MCF 10A (cell line): ENCODE data around the gene STK24. TPM values are rescaled to one million over a fixed set of nuclear protein-coding genes. Genes with fewer than 3 reads are reported as not detected.
A peak's percentile ranks its signal among the peaks of the same experiment; 100 is the strongest.

Experiments used
- BruUV-seq: library from RNA; stranded (reverse); fragments of 400-500 nt; replicated peaks from 2 replicates; lab custom pipeline; 2021; lab: Mats Ljungman, UMichigan
- CTCF ChIA-PET: fragments of 300-600 bp; sonication (Branson Sonifier 250); formaldehyde crosslinking; extraction: SDS; loops from one replicate; lab custom pipeline; 2021; ENCODE audit warnings: antibody characterized with exemption, inconsistent platforms; lab: Yijun Ruan, JAX
- POLR2A ChIA-PET: fragments of 300-600, 350-650 bp; sonication (Branson Sonifier 250); formaldehyde crosslinking; extraction: SDS; loops from one replicate; lab custom pipeline; 2020; ENCODE audit warnings: antibody characterized with exemption, inconsistent platforms; lab: Yijun Ruan, JAX
- DNase-seq: peaks from one replicate; pipeline ENCODE4 v3.0.0-alpha.2; 2018; ENCODE audit not compliant: unreplicated experiment
- H3K27ac Mint-ChIP-seq: one replicate; pipeline ENCODE4 v1.8.0; 2022; ENCODE audit warnings: mild to moderate bottlenecking, low read depth, mixed read lengths; ENCODE audit not compliant: unreplicated experiment
- H3K27me3 Mint-ChIP-seq: one replicate; pipeline ENCODE4 v1.8.0; 2022; ENCODE audit warnings: mixed read lengths; ENCODE audit not compliant: insufficient read depth, unreplicated experiment
- H3K36me3 Mint-ChIP-seq: one replicate; pipeline ENCODE4 v1.8.0; 2022; ENCODE audit warnings: mild to moderate bottlenecking, moderate library complexity, mixed read lengths; ENCODE audit not compliant: insufficient read depth, unreplicated experiment
- H3K4me1 Mint-ChIP-seq: one replicate; pipeline ENCODE4 v1.8.0; 2022; ENCODE audit warnings: mixed read lengths; ENCODE audit not compliant: insufficient read depth, unreplicated experiment
- H3K4me3 Mint-ChIP-seq: one replicate; pipeline ENCODE4 v1.8.0; 2022; ENCODE audit warnings: mild to moderate bottlenecking, moderate library complexity, mixed read lengths; ENCODE audit not compliant: unreplicated experiment
- H3K9me3 Mint-ChIP-seq: one replicate; pipeline ENCODE4 v1.8.0; 2022; ENCODE audit warnings: mixed read lengths; ENCODE audit not compliant: unreplicated experiment
- intact Hi-C: fragments of 100-400 bp; cut with micrococcal nuclease; formaldehyde crosslinking; loops from 2 replicates; pipeline ENCODE4 v1.14.1; 2022
- total RNA-seq: library from RNA; stranded (reverse); gene quantifications from 2 replicates; pipeline ENCODE4 v1.2.3, GENCODE V29; 2022
- TF ChIP-seq, protein P1 (sequence below): fragments of 200-600 bp; IDR thresholded peaks from one replicate; pipeline ENCODE4 v1.8.0; 2022; ENCODE audit warnings: antibody characterized with exemption, mild to moderate bottlenecking; ENCODE audit not compliant: unreplicated experiment

The STK24 gene
- total RNA-seq, 1 experiment from 2014 or later: 200 TPM

DNA sequence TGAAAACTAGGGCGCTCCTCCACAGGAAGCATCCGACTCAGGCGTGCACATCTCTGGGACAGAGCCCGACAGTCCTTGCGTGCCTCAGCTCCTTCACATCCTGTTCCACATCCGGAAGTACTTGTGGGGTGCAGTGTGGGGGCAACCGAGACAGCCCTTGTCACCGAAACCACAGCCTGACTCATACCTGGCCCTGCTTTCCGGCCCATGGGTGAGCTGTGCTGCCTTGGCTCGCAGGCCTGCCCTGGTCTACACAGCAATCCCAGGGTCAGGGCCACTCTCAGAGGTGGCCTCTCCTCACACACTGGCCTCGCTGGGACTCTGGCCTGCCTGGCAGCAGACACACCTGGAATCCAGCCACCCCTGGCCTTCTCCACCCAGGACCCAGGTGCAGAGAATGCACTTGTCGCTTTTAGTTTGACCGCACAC lies 100.4 kb downstream of the STK24 start:
- H3K36me3 Mint-ChIP-seq: peaks cover 50% of the 10 kb centered on the region
- peak overlapping the region; percentile 33 for H3K4me3 Mint-ChIP-seq
- no peaks in the 10 kb centered on the region for H3K27me3 Mint-ChIP-seq
- ChIA-PET CTCF (interaction anchor here (1.9 kb wide), 1 partner anchor 31 kb away, joined by 4 read pairs; no protein-coding TSS in a partner anchor), POLR2A (interaction anchor here (1.1 to 1.2 kb wide), 4 partner anchors 8 to 1042 kb away, joined by 3 to 5 read pairs (median 4); no protein-coding TSS in a partner anchor)
- TF ChIP-seq, protein P1, sequence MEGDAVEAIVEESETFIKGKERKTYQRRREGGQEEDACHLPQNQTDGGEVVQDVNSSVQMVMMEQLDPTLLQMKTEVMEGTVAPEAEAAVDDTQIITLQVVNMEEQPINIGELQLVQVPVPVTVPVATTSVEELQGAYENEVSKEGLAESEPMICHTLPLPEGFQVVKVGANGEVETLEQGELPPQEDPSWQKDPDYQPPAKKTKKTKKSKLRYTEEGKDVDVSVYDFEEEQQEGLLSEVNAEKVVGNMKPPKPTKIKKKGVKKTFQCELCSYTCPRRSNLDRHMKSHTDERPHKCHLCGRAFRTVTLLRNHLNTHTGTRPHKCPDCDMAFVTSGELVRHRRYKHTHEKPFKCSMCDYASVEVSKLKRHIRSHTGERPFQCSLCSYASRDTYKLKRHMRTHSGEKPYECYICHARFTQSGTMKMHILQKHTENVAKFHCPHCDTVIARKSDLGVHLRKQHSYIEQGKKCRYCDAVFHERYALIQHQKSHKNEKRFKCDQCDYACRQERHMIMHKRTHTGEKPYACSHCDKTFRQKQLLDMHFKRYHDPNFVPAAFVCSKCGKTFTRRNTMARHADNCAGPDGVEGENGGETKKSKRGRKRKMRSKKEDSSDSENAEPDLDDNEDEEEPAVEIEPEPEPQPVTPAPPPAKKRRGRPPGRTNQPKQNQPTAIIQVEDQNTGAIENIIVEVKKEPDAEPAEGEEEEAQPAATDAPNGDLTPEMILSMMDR: no peak
- peaks cover 23% of the 10 kb centered on the region for H3K4me1 Mint-ChIP-seq
- H3K9me3 Mint-ChIP-seq: peaks cover 7% of the 10 kb centered on the region
- peak overlapping the region; percentile 46 for H3K27ac Mint-ChIP-seq
- BruUV-seq: no TSS peak
- DNase-seq: peak; percentile 87
- intact Hi-C loops: no loop called here

DNA sequence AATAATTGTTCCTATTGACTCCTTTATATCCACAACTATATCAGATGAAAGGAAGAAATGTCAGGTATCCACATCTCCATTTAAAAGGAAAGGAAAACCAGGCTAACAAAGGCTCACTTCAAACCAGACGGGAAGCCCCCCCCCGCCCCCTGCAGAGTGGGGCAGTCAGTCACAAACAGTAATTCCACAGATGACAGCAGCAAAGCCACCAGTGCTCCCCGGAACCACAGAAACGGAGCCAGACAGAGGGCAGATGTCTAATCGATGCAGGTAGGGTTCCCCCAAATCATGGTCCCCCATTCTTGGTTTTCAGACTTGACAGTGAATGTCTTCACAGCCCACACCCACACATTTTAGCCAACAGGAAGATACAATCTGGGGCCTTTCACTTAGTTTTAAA lies 100.8 kb downstream of the STK24 start:
- peaks cover 20% of the 10 kb centered on the region for H3K4me1 Mint-ChIP-seq

DNA sequence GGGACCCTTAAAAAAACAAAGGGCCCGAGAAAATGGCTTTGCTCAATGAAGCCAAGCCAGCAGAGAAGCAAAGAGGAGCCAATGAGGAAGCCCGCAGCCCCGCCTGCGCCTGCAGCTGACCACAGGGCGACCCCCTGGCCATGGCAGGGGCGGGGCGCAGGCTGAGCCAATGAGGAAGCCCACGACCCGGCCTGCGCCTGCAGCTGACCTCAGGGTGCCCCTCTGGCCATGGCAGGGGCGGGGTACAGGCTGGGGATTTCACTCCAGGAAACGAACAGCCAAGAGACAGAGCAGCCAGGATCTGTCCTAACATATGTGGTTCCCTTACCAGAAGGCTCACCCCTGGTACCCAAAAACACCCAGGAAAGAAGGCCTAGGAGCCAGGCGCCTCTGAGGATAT lies 101.4 kb downstream of the STK24 start:
- TF ChIP-seq, protein P1: no peak
- BruUV-seq: no TSS peak
- H3K36me3 Mint-ChIP-seq: peaks cover 51% of the 10 kb centered on the region
- no peak overlapping the region for H3K27ac Mint-ChIP-seq
- H3K4me3 Mint-ChIP-seq: no peak overlapping the region
- no peak for DNase-seq
- H3K4me1 Mint-ChIP-seq: peaks cover 18% of the 10 kb centered on the region
- H3K27me3 Mint-ChIP-seq: no peaks in the 10 kb centered on the region
- intact Hi-C loops: no loop called here
- peaks cover 7% of the 10 kb centered on the region for H3K9me3 Mint-ChIP-seq
- ChIA-PET POLR2A (interaction anchor here (1.1 kb wide), 1 partner anchor 9 kb away, joined by 4 read pairs; no protein-coding TSS in a partner anchor), CTCF (interaction anchor here (0.8 to 1.9 kb wide), 2 partner anchors 17 to 30 kb away, joined by 3 to 4 read pairs; no protein-coding TSS in a partner anchor)

More for the DNA sequence above, 100.8 kb downstream of the STK24 start:
- TF ChIP-seq, protein P1: no peak
- no peak for DNase-seq
- H3K4me3 Mint-ChIP-seq: peak overlapping the region; percentile 33
- ChIA-PET POLR2A (interaction anchor here (1.1 kb wide), 2 partner anchors 9 to 1042 kb away, joined by 4 to 5 read pairs; no protein-coding TSS in a partner anchor), CTCF (interaction anchor here (0.8 to 1.9 kb wide), 2 partner anchors 16 to 30 kb away, joined by 3 to 4 read pairs; no protein-coding TSS in a partner anchor)
- no peak overlapping the region for H3K27ac Mint-ChIP-seq
- BruUV-seq: no TSS peak
- peaks cover 50% of the 10 kb centered on the region for H3K36me3 Mint-ChIP-seq
- intact Hi-C loops: no loop called here
- H3K9me3 Mint-ChIP-seq: peaks cover 7% of the 10 kb centered on the region
- H3K27me3 Mint-ChIP-seq: no peaks in the 10 kb centered on the region

DNA sequence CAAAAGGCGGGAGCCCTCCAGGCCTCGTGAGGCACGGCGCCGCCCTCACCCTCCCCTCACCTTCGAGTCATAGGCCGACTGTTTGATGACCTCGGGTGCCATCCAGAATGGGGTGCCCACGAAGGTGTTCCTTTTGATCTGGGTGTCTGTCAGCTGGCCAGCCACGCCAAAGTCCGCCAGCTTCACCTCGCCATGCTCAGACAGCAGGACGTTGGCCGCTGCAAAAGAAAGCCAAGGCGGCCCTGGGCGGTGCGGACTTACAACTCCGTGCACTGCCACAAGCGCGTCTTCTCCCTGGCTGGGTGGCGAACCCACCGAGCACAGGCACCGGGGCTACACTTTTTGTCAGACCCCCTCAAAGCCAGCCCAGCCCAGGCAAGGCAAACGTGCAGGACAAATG lies 102.1 kb downstream of the STK24 start:
- peaks cover 18% of the 10 kb centered on the region for H3K4me1 Mint-ChIP-seq
- ChIA-PET POLR2A (interaction anchor here (0.6 kb wide), 1 partner anchor 101 kb away, joined by 3 read pairs; no protein-coding TSS in a partner anchor), CTCF (interaction anchor here (0.5 to 1.9 kb wide), 2 partner anchors 29 to 179 kb away, joined by 3 to 4 read pairs; no protein-coding TSS in a partner anchor)
- no TSS peak for BruUV-seq
- DNase-seq: no peak
- no peak overlapping the region for H3K27ac Mint-ChIP-seq
- intact Hi-C loops: no loop called here
- peaks cover 7% of the 10 kb centered on the region for H3K9me3 Mint-ChIP-seq
- H3K27me3 Mint-ChIP-seq: no peaks in the 10 kb centered on the region
- TF ChIP-seq, protein P1: no peak
- peaks cover 50% of the 10 kb centered on the region for H3K36me3 Mint-ChIP-seq
- no peak overlapping the region for H3K4me3 Mint-ChIP-seq
